Hematopoietic multipotent progenitor cell treated with erythropoietin and hydrocortisone succinate and interleukin-3 and kit ligand, for 6 days (in vitro differentiated cells): Measurements from ENCODE around the gene CFAP54.
A peak's percentile ranks its signal among the peaks of the same experiment; 100 is the strongest.

ENCODE experiments used
- DNase-seq: peaks from one replicate; pipeline ENCODE4 v3.0.0-alpha.2; 2015

The CFAP54 gene

DNA sequence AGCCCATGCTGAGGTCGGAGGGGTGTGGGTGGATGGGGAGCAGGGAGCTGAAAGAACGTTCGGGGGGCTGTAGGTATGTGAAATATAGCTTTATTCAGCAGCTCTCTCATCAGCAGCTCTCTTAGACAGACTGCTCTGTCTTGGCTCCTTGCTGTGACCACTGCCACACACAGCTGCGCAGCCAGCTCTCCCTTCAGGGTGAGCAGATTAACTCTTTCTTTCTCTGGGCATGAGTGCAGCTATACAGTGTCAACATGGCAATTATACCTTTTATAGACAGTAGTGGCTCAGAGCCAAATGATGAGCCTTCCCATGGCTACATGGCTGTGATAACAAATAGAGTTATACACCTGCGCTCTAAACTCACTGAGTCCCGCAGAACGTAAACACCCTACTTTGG lies 280.0 kb downstream of the CFAP54 start:
- no peak for DNase-seq

DNA sequence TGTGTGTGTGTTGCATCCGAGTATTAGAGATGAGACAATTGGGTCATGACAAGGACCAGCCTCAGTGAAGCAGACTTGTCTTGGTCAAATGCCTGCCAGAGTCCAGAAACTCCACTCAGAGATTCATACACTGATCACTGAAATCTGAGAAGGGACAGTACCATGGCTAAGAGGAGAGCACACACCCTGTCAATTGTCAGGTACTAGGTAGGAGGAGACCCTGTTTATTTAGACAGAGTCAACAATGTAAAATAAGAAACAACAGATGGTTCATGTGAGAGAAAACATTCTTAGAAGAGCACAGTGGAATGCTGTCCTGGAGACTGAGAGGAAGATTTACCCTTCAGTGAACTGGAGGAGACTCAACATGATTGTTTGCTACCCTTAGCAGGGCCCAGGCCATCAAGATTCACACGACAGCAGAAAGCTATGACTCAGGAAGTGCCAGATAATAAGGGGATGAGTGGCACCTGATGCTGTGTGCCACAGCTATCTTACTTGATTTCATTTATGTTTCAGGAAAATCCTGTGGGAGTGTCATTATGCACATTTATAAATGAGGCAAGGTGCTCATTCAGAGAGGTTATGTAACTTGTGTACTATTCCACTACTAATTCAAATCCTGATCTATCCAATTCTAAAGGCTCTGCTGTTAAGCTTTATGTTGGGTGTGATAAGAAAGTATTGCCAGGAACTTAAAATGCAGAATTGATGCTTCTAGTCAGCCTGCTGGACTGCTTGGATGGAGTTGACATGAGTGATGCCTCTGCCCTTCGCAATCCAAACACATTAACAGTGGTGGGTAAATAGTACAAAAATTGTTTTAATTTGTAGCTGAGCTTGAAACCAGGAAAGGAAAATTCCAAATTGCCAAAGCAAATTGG lies 281.1 kb downstream of the CFAP54 start:
- no peak for DNase-seq

DNA sequence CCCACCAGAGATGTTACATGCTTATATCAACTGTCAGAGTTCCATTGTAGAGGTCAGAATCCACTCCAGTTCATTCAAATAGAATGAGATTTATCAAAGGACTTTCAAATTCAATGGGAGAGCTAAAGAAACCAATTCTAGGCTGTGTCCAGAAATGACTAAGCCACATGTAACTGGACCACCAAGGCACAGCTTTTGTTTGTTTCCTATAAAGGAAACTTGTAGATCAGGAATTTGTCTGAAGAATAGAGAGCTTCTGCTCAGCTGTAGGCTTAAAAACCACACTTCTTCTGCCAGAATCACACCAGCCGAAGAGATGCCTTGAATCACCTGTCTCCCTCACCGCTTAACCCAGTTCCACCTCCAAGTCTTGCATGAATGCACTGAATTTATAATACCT lies 283.7 kb downstream of the CFAP54 start:
- DNase-seq: no peak

DNA sequence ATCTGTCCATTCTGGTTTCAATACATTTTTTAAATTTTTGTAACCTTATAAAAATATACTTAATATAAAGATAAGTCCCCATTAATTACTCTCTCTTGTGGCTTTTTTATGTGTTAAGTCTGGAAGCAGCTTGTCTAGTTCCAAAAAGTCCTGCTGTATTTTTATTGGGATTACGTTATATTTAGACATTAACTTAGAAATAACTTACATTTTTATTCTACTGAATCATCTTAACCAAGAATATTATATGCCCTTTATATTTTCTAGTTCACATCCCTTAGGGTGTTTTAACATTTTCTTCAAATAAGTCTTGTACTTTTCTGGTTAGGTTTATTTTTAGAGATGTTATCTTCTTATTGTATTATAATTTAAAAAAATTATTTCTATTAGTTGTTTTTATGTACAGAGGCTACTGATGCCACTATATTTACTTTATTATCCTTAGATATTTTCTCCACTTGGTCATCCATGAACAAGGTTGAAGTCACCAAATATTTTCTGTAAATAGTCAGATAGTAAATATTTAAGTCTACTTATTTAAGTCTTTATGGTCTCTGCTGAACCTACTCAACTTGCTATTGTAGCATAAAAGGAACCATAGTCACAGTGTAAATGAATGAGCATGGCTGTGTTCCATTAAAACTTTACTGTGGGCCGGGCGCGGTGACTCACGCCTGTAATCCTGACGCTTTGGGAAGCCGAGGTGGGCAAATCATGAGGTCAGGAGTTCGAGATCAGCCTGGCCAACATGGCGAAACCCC lies 285.3 kb downstream of the CFAP54 start:
- DNase-seq: no peak

DNA sequence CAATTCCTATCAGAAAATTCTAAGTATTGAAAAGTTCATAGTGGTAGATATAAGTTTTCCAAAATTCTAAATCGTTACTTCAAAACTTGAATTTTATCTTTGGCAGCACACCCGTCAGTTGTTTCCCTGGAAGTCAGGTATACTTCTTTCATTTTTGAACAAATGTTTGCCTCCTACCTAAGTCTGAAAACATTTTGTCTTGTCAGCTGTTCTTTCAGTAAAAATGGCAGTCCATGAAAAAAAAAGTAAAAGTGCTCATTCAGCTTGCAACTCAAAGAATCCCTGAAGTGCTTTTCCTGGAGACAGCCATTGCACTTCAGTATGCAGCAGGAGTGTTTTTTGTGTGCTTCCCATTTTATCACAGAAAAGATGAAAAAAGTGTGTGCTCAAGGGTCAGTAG lies 287.5 kb downstream of the CFAP54 start:
- DNase-seq: no peak

DNA sequence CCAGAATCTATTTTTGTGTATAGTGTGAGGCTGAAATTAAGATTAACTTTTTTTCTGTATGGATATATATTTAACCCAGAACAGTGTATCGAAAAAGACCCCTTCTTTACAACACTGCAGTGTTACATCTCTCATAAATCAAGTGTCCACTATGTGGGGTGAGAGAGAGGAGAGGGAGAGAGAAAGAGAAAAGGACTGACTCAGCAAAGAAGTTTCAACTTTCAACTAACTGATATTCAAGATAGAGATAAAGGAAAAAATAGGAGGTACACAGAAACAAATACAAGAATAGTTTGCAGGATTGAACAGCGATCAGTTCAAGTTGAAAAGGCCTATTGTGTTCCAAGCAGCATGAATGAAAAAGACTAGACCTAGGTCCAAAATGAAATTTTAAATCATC lies 291.0 kb downstream of the CFAP54 start:
- DNase-seq: no peak

DNA sequence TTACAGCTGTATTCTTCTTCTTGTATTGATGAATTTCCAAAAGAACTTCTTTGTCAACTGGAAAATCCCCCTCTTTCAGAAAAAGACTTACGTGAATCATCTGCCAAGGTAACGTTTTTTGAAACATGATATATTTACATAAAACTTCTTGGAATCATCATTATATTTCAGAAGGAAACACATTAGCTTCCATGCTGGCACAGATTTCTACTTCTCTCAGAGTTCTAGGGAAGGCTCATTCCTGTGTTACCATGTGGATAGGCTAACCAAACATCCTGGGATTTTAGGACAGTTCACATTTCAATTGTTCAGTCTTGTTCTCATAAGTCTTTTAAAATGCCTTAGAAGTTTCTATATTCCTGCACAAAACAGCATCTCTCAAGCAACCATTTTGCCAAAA lies 297.4 kb downstream of the CFAP54 start:
- DNase-seq: no peak

DNA sequence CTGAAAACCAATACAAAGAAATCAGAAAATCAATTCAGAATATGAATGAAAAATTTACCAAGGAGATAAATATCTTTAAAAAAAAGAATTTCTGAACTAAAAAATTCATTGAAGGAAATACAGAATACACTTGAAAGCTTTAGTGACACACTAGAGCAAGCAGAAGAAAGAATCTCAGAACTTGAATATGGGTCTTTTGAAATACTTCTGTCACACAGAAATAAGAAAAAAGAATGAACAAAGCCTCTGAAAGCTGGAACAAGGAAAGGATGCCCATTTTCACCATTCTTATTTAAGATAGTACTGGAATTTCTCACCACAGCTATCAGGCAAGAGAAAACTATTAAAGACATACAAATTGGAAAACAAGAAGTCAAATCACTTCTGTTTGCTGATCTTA lies 314.6 kb downstream of the CFAP54 start:
- DNase-seq: no peak

DNA sequence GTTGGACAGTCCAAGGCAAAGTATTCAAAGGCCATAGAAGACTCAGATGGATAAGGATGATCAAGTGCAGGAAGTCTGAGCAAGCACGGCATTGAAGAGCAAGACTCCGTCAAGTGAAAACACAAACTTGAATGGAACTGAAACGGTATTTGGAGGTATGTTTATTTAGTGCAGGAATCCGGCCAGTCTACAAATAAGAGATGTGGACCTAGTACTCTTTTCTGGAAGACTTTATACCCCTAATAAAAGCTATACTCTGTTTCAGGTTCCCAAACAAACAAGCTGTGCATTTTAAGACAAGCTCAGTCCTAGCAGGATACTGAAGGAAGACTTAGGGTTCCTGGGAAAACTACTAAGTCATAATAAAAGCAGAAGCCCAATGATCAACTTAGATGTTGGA lies 316.9 kb downstream of the CFAP54 start:
- no peak for DNase-seq

DNA sequence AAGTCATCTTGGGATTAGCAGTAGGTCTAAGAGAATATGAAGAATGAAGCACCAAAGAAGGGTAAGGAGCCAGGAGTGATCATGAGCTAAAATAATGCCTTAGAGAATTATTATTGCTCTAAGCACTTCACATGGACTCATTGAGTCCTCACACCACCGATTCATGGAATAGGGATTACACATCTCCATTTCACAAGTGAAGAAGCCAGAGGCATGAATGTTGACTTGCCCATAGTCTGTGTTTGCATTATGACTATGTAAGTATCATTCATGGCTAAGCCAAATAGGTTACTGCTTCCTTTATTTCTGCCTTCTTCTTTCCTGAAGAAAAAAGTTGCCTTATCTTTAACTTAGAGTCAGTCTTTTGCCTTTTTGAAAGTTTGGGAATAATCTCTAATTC lies 318.4 kb downstream of the CFAP54 start:
- DNase-seq: no peak

DNA sequence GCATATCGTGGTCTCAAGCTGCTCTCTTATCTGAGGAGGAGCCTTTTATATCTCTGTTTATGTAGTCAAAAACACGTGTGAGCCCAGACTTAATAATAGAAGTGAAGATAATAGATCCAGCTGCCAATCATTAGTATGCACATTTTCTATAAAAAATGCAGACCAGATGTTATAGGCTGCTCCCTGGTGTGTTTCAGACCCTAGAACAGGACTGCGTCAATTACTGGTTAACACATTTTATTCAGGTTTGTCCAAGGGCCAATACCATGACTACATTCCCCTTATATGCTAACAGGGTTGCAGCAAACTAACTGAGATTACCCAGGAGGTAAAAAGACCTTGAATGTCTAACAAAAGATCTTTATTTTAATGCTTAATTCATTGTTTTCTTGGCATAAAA lies 319.2 kb downstream of the CFAP54 start:
- DNase-seq: no peak

DNA sequence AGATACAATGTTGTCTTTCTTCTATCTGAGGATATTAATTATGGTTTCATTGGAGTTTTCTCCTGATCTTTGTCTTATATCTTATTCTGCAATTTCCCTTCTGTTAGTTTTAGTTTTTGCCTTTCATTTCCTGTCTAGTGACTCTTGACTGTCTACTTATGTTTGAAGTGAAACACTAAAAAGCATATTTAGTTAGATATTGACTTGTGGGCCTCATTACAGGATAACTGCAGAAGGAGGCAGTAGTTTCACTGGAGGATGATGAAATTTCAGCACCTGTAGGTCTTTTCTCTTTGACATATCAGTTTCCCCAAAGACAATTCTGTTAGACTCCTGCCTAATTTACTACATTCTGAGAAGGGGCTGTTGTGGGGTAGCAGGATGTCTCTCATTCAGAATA lies 320.1 kb downstream of the CFAP54 start:
- DNase-seq: no peak

DNA sequence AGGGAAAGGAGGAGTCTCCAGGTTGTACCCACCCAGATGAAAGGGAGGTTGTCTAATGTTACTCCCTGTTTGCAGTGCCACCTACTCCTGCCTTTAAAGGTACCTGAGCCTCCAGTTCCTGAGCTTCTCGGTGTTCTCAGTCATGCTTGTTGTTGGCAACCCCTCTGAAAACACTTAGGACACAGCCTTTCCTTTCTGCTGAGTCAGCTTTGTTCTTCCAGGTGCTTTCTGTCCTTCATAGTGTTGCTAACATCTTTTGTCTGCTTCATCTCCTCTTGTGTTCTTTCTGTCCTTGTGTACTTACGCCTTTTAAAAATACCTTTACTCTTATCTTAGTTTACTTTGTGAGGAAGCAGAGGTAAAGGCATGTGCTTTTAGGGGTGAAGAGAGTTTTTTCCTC lies 320.7 kb downstream of the CFAP54 start:
- DNase-seq: no peak

DNA sequence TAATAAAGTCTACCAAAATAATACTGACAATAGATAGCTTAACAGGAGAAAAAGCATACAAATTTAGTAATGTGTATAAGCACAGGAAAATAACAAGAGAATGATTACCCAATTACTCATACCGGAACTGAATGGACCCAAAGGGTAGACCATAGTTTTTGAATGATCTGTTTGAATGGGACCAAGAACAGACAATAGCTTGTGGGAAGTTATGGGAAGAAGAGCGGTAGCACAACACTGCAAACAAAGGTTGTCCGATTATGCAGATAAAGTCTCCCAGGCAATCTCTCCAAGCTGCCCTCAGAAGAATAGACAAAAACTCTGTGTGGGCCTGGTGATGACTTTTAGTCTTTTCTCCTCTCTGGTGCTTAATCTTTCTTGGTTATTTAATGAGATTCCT lies 321.1 kb downstream of the CFAP54 start:
- DNase-seq: no peak

DNA sequence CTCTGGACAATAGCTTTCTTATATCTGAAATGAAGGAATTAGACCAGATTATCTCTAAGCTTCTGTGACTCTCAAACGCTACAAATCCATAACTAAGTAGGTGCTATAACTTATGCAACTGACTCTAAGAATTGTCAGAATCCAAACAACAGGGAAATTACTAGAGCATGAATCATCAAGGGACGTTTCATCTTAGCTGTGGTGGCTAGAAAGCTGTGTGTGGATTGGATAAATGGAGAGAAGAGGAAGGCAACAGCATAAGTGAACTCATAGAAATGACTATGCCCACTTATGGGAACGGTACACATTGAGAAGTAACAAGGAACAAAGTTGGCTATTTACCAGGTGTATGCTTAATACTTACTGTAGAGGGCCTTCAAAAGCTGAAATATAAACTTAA lies 321.7 kb downstream of the CFAP54 start:
- DNase-seq: no peak

DNA sequence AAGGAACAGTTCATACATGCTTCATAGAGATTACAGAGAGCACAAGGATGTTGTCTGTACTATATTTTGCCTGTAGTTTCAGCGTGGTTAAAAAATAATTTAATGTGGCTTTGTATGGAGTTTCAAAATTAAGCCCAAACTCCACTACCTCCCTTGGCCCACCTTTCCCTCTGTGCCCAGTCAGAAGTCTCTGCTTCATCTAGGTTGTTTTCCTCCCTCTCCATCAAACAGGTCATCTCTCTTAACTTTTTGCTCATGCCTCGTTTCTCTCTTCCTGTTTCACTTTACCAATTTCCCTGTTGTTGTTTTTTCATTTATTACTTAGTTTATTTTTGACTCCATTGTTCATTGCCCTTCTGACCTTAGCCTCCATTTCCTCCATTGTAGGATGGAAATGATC lies 322.8 kb downstream of the CFAP54 start:
- no peak for DNase-seq

DNA sequence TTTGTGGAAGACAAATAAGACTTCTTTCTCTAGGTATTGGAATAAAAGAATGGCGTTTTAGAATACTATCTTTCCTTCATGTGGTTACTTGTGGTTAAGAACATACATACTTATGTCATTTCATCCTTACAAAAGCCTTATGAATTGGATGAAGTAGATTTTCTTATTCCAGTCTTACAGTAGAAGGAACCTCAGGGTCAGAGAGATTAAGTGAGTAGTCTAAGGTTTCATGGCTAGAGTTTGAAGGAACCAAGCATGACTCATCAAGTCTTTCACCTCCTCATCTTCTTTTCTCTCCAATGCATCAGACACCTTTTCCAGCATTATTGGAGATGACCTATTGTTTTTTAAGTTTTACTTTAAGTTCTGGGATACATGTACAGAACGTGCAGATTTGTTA lies 324.8 kb downstream of the CFAP54 start:
- DNase-seq: no peak

DNA sequence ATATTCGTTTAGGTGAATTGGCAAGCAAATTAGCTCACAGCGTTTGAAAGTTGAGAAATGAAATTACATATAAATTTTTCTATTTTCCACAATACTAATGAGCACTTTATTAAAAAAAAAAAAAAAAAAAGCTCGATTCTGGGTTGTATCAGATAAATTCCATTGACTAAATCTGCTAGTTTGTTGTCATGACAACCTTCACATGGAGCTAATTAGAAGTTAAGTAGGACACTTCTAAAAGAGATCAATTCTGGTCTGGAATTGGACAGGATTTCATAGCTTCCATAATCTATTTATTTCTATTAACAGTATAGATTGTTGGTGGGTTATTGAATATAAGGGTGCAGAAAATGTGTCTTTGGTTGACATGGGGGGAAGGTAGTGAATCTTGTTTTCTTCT lies 332.2 kb downstream of the CFAP54 start:
- no peak for DNase-seq

DNA sequence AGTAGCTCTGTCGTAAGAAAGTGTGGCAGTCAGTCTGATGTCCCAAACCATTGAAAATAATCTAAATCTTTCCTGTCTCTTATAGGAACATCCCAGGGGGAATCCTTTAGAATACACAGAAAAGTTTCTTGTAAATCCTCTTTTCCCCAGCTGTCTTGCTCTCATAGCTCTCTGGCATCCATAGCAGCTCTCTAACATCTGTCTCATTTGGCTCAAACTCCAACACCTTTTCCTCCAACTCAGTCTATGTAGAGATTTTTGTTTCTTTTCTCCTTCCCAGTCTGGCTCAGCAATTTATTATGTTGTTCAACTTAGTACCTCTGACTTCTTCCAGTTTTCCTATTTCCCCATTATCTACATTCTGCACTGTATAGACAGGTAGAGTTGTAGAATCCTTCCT lies 333.3 kb downstream of the CFAP54 start:
- DNase-seq: no peak

DNA sequence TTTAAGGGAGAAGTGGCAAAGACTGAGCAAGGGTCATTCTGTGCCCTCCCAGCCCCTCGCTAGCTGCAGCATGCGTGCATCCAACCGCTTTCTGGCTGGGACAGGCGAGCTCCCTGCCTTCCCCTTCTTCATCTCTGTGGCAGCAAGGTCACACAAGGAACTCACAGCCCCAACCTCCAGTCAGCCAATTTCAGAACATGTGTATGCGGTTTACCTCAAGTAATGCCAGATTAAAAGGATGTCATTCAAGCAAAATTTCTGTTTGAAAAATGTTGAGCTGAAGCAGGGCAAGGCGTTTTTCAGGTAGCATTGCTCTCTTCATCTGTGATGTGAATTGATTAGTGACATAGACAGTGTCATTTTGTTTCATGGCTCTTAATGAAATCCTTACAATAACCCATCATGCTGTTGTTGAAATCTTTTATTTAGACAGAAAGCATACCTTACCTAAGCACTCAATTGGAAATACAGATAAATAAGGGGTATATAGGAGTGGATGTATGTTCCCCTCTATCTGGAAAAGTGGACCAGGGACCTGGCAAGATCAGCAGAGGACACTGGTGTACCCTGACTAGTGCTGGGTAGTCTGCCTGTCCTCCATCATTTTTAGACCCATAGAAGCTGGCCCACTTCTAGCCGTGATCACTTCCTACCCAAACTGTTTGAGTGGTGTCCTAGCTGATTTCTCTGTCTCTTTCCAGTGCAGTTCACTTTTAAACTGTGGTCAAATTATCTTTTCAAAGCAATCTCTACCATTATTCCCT lies 334.9 kb downstream of the CFAP54 start:
- no peak for DNase-seq

DNA sequence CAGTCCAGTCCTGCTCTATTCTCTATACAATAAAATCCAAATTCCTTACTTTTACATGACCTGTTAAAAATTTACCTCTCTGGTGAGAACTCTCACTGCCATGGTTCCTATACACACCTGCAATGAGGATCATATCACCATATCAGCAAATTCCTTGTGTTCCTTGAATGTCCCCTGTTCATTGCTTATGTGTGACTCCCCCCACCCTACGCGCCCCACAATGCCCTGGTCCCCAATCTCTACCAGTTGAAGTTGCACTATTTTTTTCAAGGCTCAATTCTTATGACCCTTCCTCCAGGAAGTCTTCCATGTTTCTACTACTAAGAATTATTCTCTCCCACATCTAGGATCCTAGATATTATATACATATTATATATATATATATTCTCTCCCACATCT lies 335.5 kb downstream of the CFAP54 start:
- no peak for DNase-seq

DNA sequence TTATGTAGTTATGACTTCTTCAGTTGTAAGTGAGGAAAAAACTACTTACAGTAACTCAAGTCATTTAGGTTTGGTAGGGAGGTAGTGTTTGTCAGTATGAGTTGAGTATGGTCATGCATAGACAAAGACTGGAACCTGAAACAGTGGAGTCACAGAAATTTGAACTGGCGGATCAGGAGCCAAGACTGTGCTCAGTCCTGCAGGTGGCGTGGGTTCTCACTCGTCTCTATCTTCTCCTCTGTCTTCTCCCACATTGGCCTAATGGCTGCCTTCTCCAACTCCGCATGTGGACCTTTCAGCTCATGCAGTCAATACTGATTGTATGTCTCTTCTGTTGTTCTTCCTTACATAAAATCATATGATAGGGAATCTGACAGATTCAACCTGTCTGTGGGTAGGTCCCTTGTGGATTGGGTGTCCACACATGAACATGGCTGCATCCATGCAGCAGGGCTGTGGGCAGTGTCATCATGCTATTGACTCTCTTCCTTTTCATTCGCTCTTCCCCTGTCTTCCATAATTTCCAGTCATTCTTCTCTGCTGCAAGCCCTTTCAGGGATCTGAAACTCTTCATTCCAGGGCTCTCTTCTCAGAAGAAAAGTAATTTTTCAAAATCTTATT lies 338.9 kb downstream of the CFAP54 start:
- peak; percentile 9 for DNase-seq

DNA sequence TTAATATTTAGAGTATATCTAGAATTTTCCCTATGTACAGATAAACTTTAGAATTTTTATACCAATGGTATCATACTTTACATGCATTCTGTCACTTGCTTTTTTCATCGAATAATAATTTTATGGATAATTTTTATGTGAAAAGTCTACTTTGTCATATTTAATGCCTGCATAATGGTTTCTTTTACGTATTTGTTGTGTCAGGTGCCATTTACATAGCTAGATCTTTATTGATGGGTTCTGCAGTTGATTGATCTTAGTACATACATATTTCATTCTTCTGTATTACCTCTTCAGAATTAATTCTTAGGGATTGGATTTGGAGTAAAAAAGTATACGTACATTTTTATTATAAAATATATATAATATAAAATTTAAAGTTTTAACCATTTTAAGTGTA lies 340.0 kb downstream of the CFAP54 start:
- DNase-seq: no peak
